GM04504 (cell line): ENCODE results near the gene ADPRS.

Experiments used
- DNase-seq: peaks from one replicate; pipeline ENCODE4 v3.0.0-alpha.2; 2012; ENCODE audit warnings: low read depth

Gene ADPRS

GRCh38 chr1:36087233-36088123, 1.2 kb upstream of the ADPRS start:
- DNase-seq, result no peak

- no peak for DNase-seq
These were observed 471 bp upstream of the ADPRS start for GRCh38 chr1:36088265-36088576.

GRCh38 chr1:36089393-36090121, 865 bp downstream of the ADPRS start:
- DNase-seq, result no peak

GRCh38 chr1:36091141-36091540, 2.4 kb downstream of the ADPRS start:
- DNase-seq, result no peak

GRCh38 chr1:36091698-36092097, 3.0 kb downstream of the ADPRS start:
- DNase-seq, result no peak

GRCh38 chr1:36092166-36092797, 3.6 kb downstream of the ADPRS start:
- no peak for DNase-seq

- no peak for DNase-seq
These were observed 4.1 kb downstream of the ADPRS start for GRCh38 chr1:36092798-36093185.

- no peak for DNase-seq
These were observed 4.5 kb downstream of the ADPRS start for GRCh38 chr1:36093226-36093625.

GRCh38 chr1:36093929-36094328, 5.2 kb downstream of the ADPRS start:
- DNase-seq, result no peak

- no peak for DNase-seq
These were observed 5.9 kb downstream of the ADPRS start for GRCh38 chr1:36094621-36095061.

- no peak for DNase-seq
These were observed 7.2 kb downstream of the ADPRS start for GRCh38 chr1:36095760-36096405.

GRCh38 chr1:36096500-36097432, 8.1 kb downstream of the ADPRS start:
- DNase-seq, result no peak

GRCh38 chr1:36097693-36098585, 9.2 kb downstream of the ADPRS start:
- DNase-seq, result no peak

GRCh38 chr1:36098650-36099365, 10.1 kb downstream of the ADPRS start:
- no peak for DNase-seq

GRCh38 chr1:36099681-36100341, 11.1 kb downstream of the ADPRS start:
- DNase-seq, result no peak

- DNase-seq, result no peak
These were observed 11.7 kb downstream of the ADPRS start for GRCh38 chr1:36100376-36100775.

GRCh38 chr1:36101546-36101945, 12.9 kb downstream of the ADPRS start:
- no peak for DNase-seq

- DNase-seq, result no peak
These were observed 17.6 kb downstream of the ADPRS start for GRCh38 chr1:36106269-36106668.

GRCh38 chr1:36107394-36107793, 18.7 kb downstream of the ADPRS start:
- DNase-seq, result no peak
